Adipocyte (in vitro differentiated cells): ENCODE measurements around the gene TOMM22.

Experiments used
- DNase-seq: peaks from one replicate; pipeline ENCODE4 v3.0.0-alpha.2; 2015; ENCODE audit warnings: low read depth
- H3K27me3 ChIP-seq: replicated peaks from 2 replicates; pipeline ENCODE4 v1.7.0; 2013; ENCODE audit warnings: mild to moderate bottlenecking, low read length, moderate library complexity; ENCODE audit not compliant: control insufficient read depth, insufficient read depth
- H3K36me3 ChIP-seq: 2 replicates; pipeline ENCODE4 v1.7.0; 2013; ENCODE audit warnings: low read length, mild to moderate bottlenecking, moderate library complexity; ENCODE audit not compliant: control insufficient read depth, insufficient read depth, severe bottlenecking
- H3K4me1 ChIP-seq: 2 replicates; pipeline ENCODE4 v1.7.0; 2013; ENCODE audit warnings: mild to moderate bottlenecking, low read length, moderate library complexity; ENCODE audit not compliant: control insufficient read depth, insufficient read depth
- H3K4me3 ChIP-seq: 2 replicates; pipeline ENCODE4 v1.7.0; 2013; ENCODE audit warnings: mild to moderate bottlenecking, low read length, moderate library complexity
- H3K9ac ChIP-seq: 2 replicates; pipeline ENCODE4 v1.7.0; 2013; ENCODE audit warnings: mild to moderate bottlenecking, low read length, moderate library complexity
- H3K9me3 ChIP-seq: 2 replicates; pipeline ENCODE4 v1.7.0; 2013; ENCODE audit warnings: mild to moderate bottlenecking, low read length, moderate library complexity; ENCODE audit not compliant: control insufficient read depth

The TOMM22 gene

DNA sequence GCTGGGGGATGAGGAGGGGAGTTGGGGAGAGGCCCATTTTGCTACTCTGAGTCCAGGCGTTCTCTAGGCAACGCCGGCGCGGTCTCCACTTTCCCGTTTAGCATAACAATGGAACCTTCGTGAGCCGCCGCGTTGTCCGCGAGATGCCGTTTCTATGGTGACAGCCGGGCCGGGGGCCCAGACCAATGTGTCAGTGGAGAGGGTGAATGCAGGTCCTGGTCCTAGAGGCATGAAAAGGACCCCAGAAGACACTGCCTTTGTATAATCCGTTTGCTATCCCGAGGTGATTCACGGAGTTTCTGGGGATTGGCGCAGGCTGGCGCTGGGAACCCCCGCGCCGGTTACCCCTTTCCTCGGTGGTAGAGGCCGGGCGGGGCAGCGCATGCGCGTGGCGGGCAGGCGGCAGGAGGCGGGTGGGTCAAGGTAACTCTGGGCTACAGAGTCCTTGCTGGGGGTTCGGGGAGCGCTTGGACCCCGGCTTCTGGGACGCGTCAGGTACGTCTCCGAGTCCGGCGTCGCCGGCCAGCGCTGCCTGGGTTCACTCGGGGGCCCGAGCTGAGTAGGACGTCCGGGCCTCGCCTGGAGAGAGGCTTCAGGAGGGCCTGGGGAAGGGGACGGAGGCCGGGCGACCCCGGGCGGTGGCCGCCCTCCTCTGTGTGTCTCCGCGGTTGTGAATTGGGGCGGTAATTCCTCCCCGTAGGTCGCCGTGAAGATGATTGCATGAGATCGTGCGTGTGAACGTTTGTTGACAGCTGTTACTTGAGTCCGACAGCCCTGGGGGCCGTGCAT lies 25.3 kb upstream of the TOMM22 start, which contains the start of the genes CBY1 and FAM227A:
Gene CBY1, plus strand, starts transcription at position 383 of the 789 bp plus-strand sequence. CDS start 11,417 bp downstream, outside the sequence.
Gene FAM227A, minus strand, starts transcription at position 137 of the 789 bp plus-strand sequence. CDS start 6,224 bp downstream, outside the sequence.
- Histone ChIP-seq H3K9ac (peak within 1 kb of the TSS; percentile 100), H3K4me1 (peaks cover 13% of the 10 kb centered on the region), H3K36me3 (peaks cover 1% of the 10 kb centered on the region), H3K27me3 (no peaks in the 10 kb centered on the region), H3K4me3 (peak within 1 kb of the TSS; percentile 92), H3K9me3 (no peaks in the 10 kb centered on the region)
- DNase-seq, result peak; percentile 96

DNA sequence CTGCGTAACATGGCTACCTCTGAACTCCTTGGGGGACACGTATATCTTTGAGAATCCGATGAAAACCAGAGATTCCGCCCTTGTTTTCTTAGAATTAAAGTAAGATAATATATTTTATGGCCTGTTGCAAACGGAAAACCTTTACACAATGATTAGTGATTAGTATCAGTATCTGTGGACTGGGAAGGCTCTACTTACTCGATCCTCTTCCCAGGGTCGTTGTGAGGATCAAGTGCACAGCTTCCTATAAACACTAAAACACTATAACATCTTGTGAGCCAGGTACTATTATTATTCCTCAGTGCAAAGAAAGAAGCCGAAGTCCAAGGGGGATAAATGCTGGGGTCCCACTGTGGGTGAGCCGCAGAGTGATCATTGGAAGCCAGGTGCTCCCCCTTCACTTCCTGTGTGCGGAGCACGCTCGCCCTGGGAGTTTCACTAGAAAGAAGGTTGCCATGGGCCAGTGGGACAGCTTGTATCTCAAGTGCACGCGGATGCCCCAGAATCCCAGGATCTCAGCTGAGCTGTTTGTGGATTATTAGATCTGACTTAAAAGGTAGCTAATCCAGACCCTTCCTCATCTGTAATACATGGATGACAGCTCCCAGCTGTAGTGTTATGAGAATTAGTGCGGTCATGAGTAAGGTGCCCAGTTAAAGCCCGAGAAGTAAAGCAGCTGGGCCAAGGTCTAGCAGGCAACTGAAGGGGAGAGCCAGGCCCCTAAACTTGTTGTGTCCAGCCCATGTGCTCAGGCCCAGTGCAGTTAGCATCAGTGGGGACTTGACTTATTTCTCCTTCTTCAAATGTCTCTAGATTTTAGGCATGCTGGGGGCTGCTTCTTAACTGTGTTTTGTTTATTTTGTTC lies 24.5 kb upstream of the TOMM22 start:
- Histone ChIP-seq H3K4me1 (peaks cover 13% of the 10 kb centered on the region), H3K9me3 (no peaks in the 10 kb centered on the region), H3K9ac (peak overlapping the region; percentile 100), H3K4me3 (peak overlapping the region; percentile 92), H3K27me3 (no peaks in the 10 kb centered on the region), H3K36me3 (peaks cover 6% of the 10 kb centered on the region)
- DNase-seq, result peak; percentile 27

DNA sequence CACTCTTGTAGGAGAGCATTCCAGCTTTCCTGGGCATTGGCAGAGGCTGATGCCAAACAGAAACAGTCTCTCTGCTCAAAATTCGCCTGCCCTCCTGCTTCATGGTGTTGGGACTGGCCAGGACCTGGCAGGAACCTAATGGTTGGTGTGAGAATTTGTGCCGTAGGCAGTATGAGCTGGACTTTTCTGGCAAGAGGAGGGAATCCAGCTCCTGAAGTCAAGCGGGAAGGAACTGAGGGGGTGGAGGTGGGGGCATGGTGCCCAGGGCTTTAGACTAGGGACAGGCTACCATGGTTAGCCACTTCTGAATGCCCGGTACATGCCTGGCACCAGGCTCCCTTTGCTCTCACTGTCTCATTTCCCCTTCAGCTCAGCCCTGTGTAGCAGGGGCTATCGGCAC lies 6.9 kb upstream of the TOMM22 start:
- peaks cover 22% of the 10 kb centered on the region for H3K36me3 ChIP-seq
- H3K4me3 ChIP-seq, result no peak overlapping the region
- H3K9ac ChIP-seq, result no peak overlapping the region
- no peaks in the 10 kb centered on the region for H3K27me3 ChIP-seq
- DNase-seq, result no peak
- peaks cover 4% of the 10 kb centered on the region for H3K4me1 ChIP-seq
- no peaks in the 10 kb centered on the region for H3K9me3 ChIP-seq

DNA sequence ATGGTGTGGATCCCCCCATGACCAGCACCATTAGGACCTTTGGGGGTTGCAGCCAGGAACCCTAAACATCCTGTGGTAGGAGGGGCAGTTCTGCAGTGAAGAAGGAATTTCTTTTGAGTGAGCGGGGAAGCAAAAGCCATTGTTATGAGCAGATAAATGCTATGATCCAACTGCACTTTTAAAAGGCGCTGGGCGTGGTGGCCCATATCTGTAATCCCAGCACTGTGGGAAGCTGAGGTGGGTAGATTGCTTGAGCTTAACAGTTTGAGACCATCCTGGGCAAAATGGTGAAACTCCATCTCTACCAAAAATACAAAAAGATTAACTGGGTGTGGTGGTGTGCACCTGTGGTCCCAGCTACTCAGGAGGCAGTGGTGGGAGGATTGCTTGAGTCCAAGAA lies 5.9 kb upstream of the TOMM22 start:
- Histone ChIP-seq H3K9me3 (no peaks in the 10 kb centered on the region), H3K36me3 (peaks cover 20% of the 10 kb centered on the region), H3K4me3 (no peak overlapping the region), H3K27me3 (no peaks in the 10 kb centered on the region), H3K4me1 (peaks cover 4% of the 10 kb centered on the region), H3K9ac (no peak overlapping the region)
- no peak for DNase-seq

DNA sequence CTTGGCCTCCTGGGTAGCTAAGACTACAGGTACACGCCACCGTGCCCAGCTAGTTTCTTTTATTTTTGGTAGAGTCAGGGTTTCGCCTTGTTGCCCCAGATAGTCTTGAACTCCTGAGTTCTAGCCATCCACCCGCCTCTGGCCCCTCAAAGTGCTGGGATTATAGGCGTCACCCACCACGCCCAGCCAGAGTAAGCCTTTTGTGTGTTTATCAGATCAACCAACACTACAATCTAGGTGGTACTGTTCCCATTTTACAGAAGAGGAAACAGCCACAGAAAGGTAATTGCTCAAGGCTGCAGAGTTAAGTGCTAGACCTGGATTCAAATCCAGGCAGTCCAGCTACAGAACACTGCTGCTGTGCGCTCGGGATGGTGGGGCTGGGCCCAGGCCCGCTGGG lies 3.1 kb downstream of the TOMM22 start:
- Histone ChIP-seq H3K36me3 (peaks cover 60% of the 10 kb centered on the region), H3K27me3 (no peaks in the 10 kb centered on the region)
- no peak for DNase-seq

DNA sequence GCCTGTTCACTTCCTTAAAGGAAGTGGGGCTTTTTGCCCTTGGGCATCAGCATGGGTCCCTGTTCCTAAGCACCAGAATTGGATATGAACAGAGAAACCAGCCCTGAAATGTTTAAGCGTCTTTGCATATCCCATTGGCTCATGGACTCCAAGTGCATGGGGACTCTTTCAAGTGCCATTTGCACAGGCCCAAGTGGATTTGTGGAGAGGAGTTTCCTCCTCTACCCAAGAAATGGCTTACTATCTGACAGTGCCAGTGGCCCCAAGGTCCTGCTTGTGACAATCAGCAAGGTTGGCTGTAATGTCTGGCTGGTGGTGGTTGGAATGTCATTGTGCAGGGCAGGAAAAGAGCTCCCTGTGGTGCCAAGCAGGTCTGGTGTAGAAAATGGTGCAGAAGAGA lies 4.0 kb downstream of the TOMM22 start:
- Histone ChIP-seq H3K9ac (no peak overlapping the region), H3K4me3 (no peak overlapping the region), H3K9me3 (no peaks in the 10 kb centered on the region), H3K36me3 (peaks cover 60% of the 10 kb centered on the region), H3K27me3 (no peaks in the 10 kb centered on the region), H3K4me1 (peaks cover 5% of the 10 kb centered on the region)
- DNase-seq, result no peak

More for the DNA sequence above, 3.1 kb downstream of the TOMM22 start:
- Histone ChIP-seq H3K4me1 (peaks cover 5% of the 10 kb centered on the region), H3K9me3 (no peaks in the 10 kb centered on the region), H3K9ac (no peak overlapping the region), H3K4me3 (no peak overlapping the region)

DNA sequence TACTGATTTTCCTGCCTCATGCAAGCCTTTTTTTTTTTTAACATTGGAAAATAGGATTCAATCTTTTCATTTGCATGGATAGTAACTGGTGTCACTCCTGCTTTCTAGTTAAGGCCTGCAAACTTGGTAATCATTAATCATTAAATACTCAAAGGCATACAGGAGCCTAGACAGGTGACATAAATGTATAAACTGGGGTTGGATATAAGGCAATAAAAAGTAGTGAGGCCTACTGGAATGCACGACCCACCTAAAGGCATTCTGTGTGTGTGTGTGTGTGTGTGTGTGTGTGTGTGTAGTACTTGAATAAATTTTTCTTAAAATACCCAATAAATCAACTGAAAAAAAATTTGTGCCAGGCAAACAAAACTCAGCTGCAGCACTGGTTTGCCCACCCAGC lies 7.9 kb downstream of the TOMM22 start:
- Histone ChIP-seq H3K9ac (no peak overlapping the region), H3K36me3 (peaks cover 44% of the 10 kb centered on the region), H3K4me1 (no peaks in the 10 kb centered on the region), H3K9me3 (no peaks in the 10 kb centered on the region), H3K4me3 (no peak overlapping the region), H3K27me3 (no peaks in the 10 kb centered on the region)
- no peak for DNase-seq

DNA sequence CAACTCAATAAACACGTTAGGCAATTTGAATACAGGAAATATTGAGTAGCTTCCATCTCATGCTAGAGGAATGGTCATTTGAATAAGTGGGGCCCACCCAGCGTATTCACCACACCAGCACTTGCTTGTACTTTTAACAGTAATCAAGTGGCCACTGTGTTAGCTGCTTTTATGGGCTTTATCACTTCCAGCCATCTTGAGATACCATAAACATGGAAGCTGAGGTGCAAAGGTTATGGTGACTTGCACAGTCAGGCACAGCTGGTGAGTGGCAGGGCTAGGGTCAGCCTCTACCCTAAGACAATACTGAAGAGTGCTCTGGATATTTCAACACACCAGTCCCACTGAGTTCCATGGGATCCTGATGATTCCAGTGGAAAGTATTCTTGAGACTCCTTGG lies 12.3 kb downstream of the TOMM22 start:
- no peak for DNase-seq
- peaks cover 4% of the 10 kb centered on the region for H3K36me3 ChIP-seq
- H3K4me3 ChIP-seq, result no peak overlapping the region
- no peaks in the 10 kb centered on the region for H3K27me3 ChIP-seq
- H3K9ac ChIP-seq, result no peak overlapping the region
- peaks cover 29% of the 10 kb centered on the region for H3K4me1 ChIP-seq
- no peaks in the 10 kb centered on the region for H3K9me3 ChIP-seq

DNA sequence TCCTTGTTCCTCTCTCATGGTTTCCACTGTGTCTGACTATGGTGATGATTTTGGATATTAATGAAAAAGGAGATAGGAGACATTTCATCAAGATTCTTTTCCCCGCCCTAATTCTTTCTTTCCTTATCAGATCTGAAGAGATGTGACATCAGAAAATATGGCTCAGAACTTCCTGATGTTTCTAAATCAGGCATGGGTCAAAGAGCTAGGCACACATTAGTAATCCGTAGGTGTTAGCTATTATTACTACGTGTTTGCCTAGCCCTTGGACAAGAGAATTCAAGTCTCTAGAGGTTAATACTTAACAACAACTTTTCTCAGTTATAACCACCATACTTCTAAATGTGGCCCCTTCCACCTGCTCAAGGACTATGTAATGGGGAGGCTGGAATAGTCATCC lies 13.2 kb downstream of the TOMM22 start:
- H3K4me1 ChIP-seq, result peaks cover 38% of the 10 kb centered on the region
- H3K27me3 ChIP-seq, result no peaks in the 10 kb centered on the region
- no peak for DNase-seq
- no peak overlapping the region for H3K4me3 ChIP-seq
- no peaks in the 10 kb centered on the region for H3K9me3 ChIP-seq
- no peaks in the 10 kb centered on the region for H3K36me3 ChIP-seq
- no peak overlapping the region for H3K9ac ChIP-seq

DNA sequence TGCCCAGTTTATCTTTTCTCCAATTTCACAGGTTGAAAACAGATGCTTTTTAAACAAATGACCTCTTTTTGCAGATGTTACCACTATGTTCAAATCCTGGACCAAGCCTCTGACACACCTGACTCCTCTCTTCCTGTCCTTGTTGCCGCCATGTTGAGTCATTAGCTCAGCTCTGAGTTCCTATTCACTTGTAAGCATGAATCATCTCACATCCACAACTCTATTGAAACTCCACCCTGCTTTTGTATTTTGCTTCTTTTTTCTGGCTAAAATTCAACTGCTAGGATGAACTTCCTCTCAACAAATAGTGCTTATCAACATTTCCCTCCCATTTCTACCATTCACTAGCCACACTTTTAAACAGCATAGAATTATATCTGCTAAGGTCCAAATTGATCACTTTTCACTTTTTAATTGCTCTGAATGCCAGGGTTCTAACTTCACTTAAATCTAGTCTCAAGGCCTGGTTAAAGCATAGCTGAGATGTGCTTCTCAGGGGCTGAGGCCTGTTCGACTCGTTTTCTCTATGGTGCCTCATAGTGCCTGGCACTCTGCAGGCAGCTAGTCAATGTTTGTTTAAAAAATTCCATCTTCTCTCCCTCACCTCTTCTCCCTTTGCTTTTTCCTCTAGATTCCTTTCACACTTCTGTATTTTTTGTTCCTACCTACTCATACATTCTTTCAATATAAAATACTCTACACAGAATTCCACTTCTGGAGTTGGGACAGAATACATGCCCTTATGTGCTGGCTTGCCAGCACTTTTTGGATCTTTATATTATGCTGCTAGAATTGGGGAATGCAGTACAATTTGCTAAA lies 15.1 kb downstream of the TOMM22 start:
- Histone ChIP-seq H3K36me3 (no peaks in the 10 kb centered on the region), H3K4me1 (peaks cover 43% of the 10 kb centered on the region), H3K9me3 (no peaks in the 10 kb centered on the region), H3K4me3 (peak overlapping the region; percentile 93), H3K27me3 (no peaks in the 10 kb centered on the region), H3K9ac (no peak overlapping the region)
- DNase-seq, result peak; percentile 76
